ENCODE results near the gene NAMPT.

- no peak for TF ChIP-seq CTCF (IDR thresholded peaks at IDR 0.05)
- TF ChIP-seq POLR2A (IDR thresholded peaks at IDR 0.05) = no peak
Observed at GRCh38 chr7:106294334-106294733, 9.6 kb upstream of the NAMPT start.

Measured in heart left ventricle (tissue), 13 donors.